NT2/D1 (cell line): ENCODE measurements around the gene FXYD3.

Experiments used
- SUZ12 ChIP-seq: IDR thresholded peaks from 2 replicates; pipeline ENCODE4 v1.6.1; 2011; ENCODE audit not compliant: insufficient read length, insufficient read depth; ENCODE audit errors: extremely low read depth
- YY1 ChIP-seq: IDR thresholded peaks from 2 replicates; pipeline ENCODE4 v1.6.1; 2011; ENCODE audit not compliant: insufficient read length, insufficient read depth

DNA sequence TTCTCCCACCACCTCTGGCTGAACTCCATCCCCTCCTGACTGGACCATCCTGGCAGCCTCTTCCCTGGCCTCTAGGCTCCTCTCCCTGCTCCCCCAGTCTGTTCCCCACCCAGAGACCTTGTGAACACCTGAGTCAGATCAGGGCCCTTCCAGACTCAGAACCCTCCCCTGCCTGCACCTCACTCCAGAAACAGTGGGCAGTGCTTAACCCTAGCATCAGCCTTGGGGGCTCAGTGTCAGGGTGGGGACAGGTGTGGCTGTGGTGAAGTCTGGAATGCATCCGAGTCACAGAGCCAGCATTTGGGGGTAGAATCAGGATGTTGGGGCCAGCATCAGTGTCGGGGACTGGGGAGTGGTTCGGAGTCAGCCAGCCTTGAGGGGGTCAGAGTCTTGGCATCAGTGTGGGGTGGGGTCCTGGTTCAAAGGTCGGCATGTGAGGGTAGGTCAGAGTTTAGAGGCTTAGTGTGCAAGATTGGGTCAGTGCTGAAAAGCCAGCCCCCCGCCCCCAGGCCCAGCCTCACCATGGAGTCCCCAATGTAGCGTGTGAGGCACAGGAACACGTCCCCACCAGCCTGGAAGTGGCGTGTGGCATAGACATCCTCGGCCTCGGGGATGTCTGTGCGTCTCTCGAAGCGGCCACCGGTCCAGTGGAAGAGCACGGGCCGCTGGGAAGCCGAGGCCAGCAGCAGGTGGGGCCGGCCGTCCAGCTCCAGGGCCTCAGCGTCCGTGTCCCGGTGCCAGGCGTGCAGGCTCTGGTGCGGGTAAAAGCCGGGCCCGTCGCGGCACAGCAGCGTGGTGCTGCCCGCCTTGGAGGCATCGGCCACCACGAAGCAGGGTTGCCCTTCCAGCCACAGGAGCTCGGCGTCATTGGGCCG, 10.4 kb downstream of the FXYD3 start:
- no peak for TF ChIP-seq YY1
- TF ChIP-seq SUZ12: no peak
